IPS-20b (cell line): ENCODE results near the gene HOXA2.
A peak's percentile ranks its signal among the peaks of the same experiment; 100 is the strongest.

Experiments used
- H3K27ac ChIP-seq: one replicate; pipeline ENCODE4 v1.5.1; 2013; ENCODE audit warnings: low read length
- H3K27me3 ChIP-seq: 2 replicates; pipeline ENCODE4 v1.6.1; 2013; ENCODE audit warnings: mild to moderate bottlenecking, low read length, inconsistent platforms; ENCODE audit not compliant: insufficient read depth
- H3K36me3 ChIP-seq: 2 replicates; pipeline ENCODE4 v1.6.1; 2013; ENCODE audit warnings: low read depth, mild to moderate bottlenecking, inconsistent platforms, low read length, moderate library complexity; ENCODE audit not compliant: insufficient read depth
- H3K4me1 ChIP-seq: 2 replicates; pipeline ENCODE4 v1.6.1; 2013; ENCODE audit warnings: mild to moderate bottlenecking, control low read depth, inconsistent platforms, low read length, moderate library complexity; ENCODE audit not compliant: insufficient read depth
- H3K4me3 ChIP-seq: 2 replicates; pipeline ENCODE4 v1.5.1; 2013; ENCODE audit warnings: mild to moderate bottlenecking, low read length, inconsistent platforms
- H3K9ac ChIP-seq: 2 replicates; pipeline ENCODE4 v1.6.1; 2013; ENCODE audit warnings: low read depth, mild to moderate bottlenecking, inconsistent platforms, low read length, moderate library complexity
- H3K9me3 ChIP-seq: 2 replicates; pipeline ENCODE4 v1.6.1; 2013; ENCODE audit warnings: mild to moderate bottlenecking, low read depth, low read length, inconsistent platforms; ENCODE audit not compliant: insufficient read depth

The HOXA2 gene

GRCh38 chr7:27119412-27119911, 17.0 kb upstream of the HOXA2 start:
- peaks cover 11% of the 10 kb centered on the region; the same call in 1 of the 2 replicates for H3K9me3 ChIP-seq
- H3K4me3 ChIP-seq: no peak overlapping the region
- H3K27me3 ChIP-seq: peaks cover 100% of the 10 kb centered on the region
- no peak overlapping the region for H3K9ac ChIP-seq
- no peaks in the 10 kb centered on the region for H3K36me3 ChIP-seq
- H3K4me1 ChIP-seq: no peaks in the 10 kb centered on the region
- H3K27ac ChIP-seq: no peak overlapping the region

GRCh38 chr7:27118580-27118979, 16.1 kb upstream of the HOXA2 start:
- H3K9me3 ChIP-seq: peaks cover 3% of the 10 kb centered on the region; the same call in 1 of the 2 replicates
- peaks cover 98% of the 10 kb centered on the region for H3K27me3 ChIP-seq
- no peaks in the 10 kb centered on the region for H3K36me3 ChIP-seq
- H3K4me3 ChIP-seq: no peak overlapping the region
- H3K4me1 ChIP-seq: no peaks in the 10 kb centered on the region
- H3K9ac ChIP-seq: no peak overlapping the region
- no peak overlapping the region for H3K27ac ChIP-seq

- Histone ChIP-seq H3K9me3 (no peaks in the 10 kb centered on the region; the same call in 1 of the 2 replicates), H3K27me3 (peaks cover 98% of the 10 kb centered on the region), H3K36me3 (no peaks in the 10 kb centered on the region), H3K4me1 (no peaks in the 10 kb centered on the region), H3K27ac (no peak overlapping the region), H3K9ac (no peak overlapping the region), H3K4me3 (no peak overlapping the region)
These were observed 15.5 kb upstream of the HOXA2 start for GRCh38 chr7:27117887-27118491.

- Histone ChIP-seq H3K36me3 (no peaks in the 10 kb centered on the region), H3K4me1 (no peaks in the 10 kb centered on the region), H3K27me3 (peaks cover 98% of the 10 kb centered on the region), H3K9ac (no peak overlapping the region), H3K4me3 (no peak overlapping the region), H3K9me3 (no peaks in the 10 kb centered on the region; the same call in 1 of the 2 replicates), H3K27ac (no peak overlapping the region)
These were observed 14.7 kb upstream of the HOXA2 start for GRCh38 chr7:27116962-27117886.

- Histone ChIP-seq H3K27me3 (peaks cover 98% of the 10 kb centered on the region), H3K4me1 (no peaks in the 10 kb centered on the region), H3K36me3 (no peaks in the 10 kb centered on the region), H3K9me3 (no peaks in the 10 kb centered on the region; the same call in 1 of the 2 replicates), H3K9ac (no peak overlapping the region), H3K4me3 (no peak overlapping the region), H3K27ac (no peak overlapping the region)
These were observed 13.8 kb upstream of the HOXA2 start for GRCh38 chr7:27116031-27116961.

GRCh38 chr7:27115221-27116026, 12.9 kb upstream of the HOXA2 start:
- Histone ChIP-seq H3K4me1 (no peaks in the 10 kb centered on the region), H3K27me3 (peaks cover 98% of the 10 kb centered on the region), H3K9ac (no peak overlapping the region), H3K4me3 (no peak overlapping the region), H3K9me3 (no peaks in the 10 kb centered on the region; the same call in 1 of the 2 replicates), H3K27ac (no peak overlapping the region), H3K36me3 (no peaks in the 10 kb centered on the region)

GRCh38 chr7:27114881-27115220, 12.4 kb upstream of the HOXA2 start:
- Histone ChIP-seq H3K27me3 (peaks cover 98% of the 10 kb centered on the region), H3K9me3 (peaks cover 2% of the 10 kb centered on the region; the same call in 1 of the 2 replicates), H3K27ac (no peak overlapping the region), H3K9ac (no peak overlapping the region), H3K4me1 (no peaks in the 10 kb centered on the region), H3K4me3 (no peak overlapping the region), H3K36me3 (no peaks in the 10 kb centered on the region)

GRCh38 chr7:27113991-27114769, 11.7 kb upstream of the HOXA2 start:
- no peak overlapping the region for H3K9ac ChIP-seq
- no peak overlapping the region for H3K27ac ChIP-seq

GRCh38 chr7:27112955-27113949, 10.8 kb upstream of the HOXA2 start:
- H3K4me3 ChIP-seq: peak overlapping the region; percentile 43; the same call in 1 of the 2 replicates
- no peak overlapping the region for H3K27ac ChIP-seq
- peaks cover 11% of the 10 kb centered on the region; the same call in 1 of the 2 replicates for H3K9me3 ChIP-seq
- H3K9ac ChIP-seq: no peak overlapping the region
- no peaks in the 10 kb centered on the region for H3K4me1 ChIP-seq
- H3K27me3 ChIP-seq: peaks cover 98% of the 10 kb centered on the region
- no peaks in the 10 kb centered on the region for H3K36me3 ChIP-seq

More at GRCh38 chr7:27113991-27114769, 11.7 kb upstream of the HOXA2 start:
- Histone ChIP-seq H3K4me1 (no peaks in the 10 kb centered on the region), H3K27me3 (peaks cover 98% of the 10 kb centered on the region), H3K4me3 (no peak overlapping the region), H3K36me3 (no peaks in the 10 kb centered on the region), H3K9me3 (peaks cover 8% of the 10 kb centered on the region; the same call in 1 of the 2 replicates)
